Endothelial cell of umbilical vein (primary cell): Measurements from ENCODE around the gene GSC2.

Experiments
- CTCF ChIP-seq, 2 donors: IDR thresholded peaks; 1 replicate in 1 of 2; 2 replicates in 1 of 2; pipeline ENCODE4 v1.5.1; 2011; ENCODE audit warnings: low read length in 2 of 2, mild to moderate bottlenecking in 2 of 2, moderate library complexity in 2 of 2, control low read depth in 1 of 2, inconsistent platforms in 1 of 2, low read depth in 1 of 2; ENCODE audit not compliant: insufficient read depth in 1 of 2; ENCODE audit errors: extremely low read depth in 1 of 2
- EZH2 ChIP-seq: IDR thresholded peaks from 2 replicates; pipeline ENCODE4 v1.6.1; 2012; ENCODE audit warnings: borderline replicate concordance, low read depth, mild to moderate bottlenecking, moderate library complexity, low read length, inconsistent platforms; ENCODE audit not compliant: severe bottlenecking
- GATA2 ChIP-seq: IDR thresholded peaks from 2 replicates; pipeline ENCODE4 v1.7.0; 2011; ENCODE audit warnings: low read depth, mild to moderate bottlenecking, moderate library complexity, mixed read lengths, low read length; ENCODE audit not compliant: insufficient read length, insufficient read depth
- JUN ChIP-seq: IDR thresholded peaks from 2 replicates; pipeline ENCODE4 v1.6.1; 2011; ENCODE audit warnings: borderline replicate concordance, low read depth; ENCODE audit not compliant: insufficient read length, insufficient read depth
- MYC ChIP-seq: IDR thresholded peaks from one replicate; pipeline ENCODE4 v1.6.1; 2011; ENCODE audit warnings: mild to moderate bottlenecking, low read depth, low read length
- POLR2A ChIP-seq: IDR thresholded peaks from 2 replicates; pipeline ENCODE4 v1.6.1; 2012; ENCODE audit warnings: low read depth, mild to moderate bottlenecking, control low read depth, low read length
- TF ChIP-seq, protein P1 (sequence below): IDR thresholded peaks from 2 replicates; pipeline ENCODE4 v1.6.1; 2011; ENCODE audit not compliant: insufficient read depth, insufficient read length

DNA sequence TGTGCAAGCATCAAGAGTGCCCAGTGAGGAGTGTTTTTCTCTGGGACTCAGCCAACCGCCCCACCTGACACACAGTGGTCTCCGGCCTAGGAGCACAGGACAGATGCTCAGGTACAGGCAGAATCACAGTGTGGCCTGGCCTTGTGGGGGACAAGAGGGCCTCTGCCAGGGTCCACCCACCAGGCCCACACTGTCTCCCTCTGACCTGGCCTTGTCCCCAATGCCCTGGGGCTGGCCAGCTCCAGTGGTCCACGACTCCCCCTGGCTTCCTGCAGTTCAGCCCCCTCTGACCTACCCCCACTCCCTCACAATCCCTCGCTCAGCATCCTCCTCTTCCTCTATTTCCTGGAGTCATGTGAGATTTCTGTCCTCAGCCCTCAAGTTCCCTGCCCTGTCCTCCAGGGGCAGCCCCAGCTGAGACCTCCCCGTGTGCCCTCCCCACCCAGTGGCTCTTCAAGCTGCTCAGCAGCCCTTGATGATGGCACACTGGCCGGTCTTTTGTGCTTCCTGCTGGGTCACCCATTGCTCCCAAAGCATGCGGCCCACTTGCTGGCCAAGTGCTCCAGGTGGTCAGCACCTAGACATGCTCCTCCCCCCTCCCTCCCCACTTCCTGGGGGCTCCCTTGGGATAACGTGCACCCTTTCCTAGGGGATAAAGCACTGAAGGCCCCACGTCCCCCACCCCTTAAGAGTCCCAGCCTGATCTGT, 17.2 kb downstream of the GSC2 start:
- TF ChIP-seq CTCF (IDR thresholded peaks at IDR 0.05; ENCODE audit: extremely low read depth in 1 of 2, insufficient read depth in 1 of 2, low read depth in 1 of 2, low read length in 2 of 2) (no peak), JUN (no peak), POLR2A (no peak), MYC (no peak), EZH2 (no peak), GATA2 (no peak)
- TF ChIP-seq, protein P1, sequence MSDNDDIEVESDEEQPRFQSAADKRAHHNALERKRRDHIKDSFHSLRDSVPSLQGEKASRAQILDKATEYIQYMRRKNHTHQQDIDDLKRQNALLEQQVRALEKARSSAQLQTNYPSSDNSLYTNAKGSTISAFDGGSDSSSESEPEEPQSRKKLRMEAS, result no peak
